ENCODE results near the gene BTBD10.

BTBD10 gene

GRCh38 chr11:13355191-13355590 is 107.8 kb downstream of the BTBD10 start:
- H3K4me3 ChIP-seq (ENCODE audit: low read depth, low read length): no peak overlapping the region
- TF ChIP-seq CTCF (IDR thresholded peaks at IDR 0.05; ENCODE audit: insufficient read depth, low read depth, low read length, missing control alignments): no peak
- no peak for DNase-seq (ENCODE audit: low read depth)

- DNase-seq (ENCODE audit: low read depth): no peak
- peak; percentile 9 for TF ChIP-seq CTCF (IDR thresholded peaks at IDR 0.05; ENCODE audit: insufficient read depth, low read depth, low read length, missing control alignments)
Observed at GRCh38 chr11:13354335-13354734, 108.7 kb downstream of the BTBD10 start.

GRCh38 chr11:13352711-13353110 is 110.3 kb downstream of the BTBD10 start:
- no peak for DNase-seq (ENCODE audit: low read depth)
- no peak for TF ChIP-seq CTCF (IDR thresholded peaks at IDR 0.05; ENCODE audit: insufficient read depth, low read depth, low read length, missing control alignments)
- H3K4me3 ChIP-seq (ENCODE audit: low read depth, low read length): no peak overlapping the region

More at GRCh38 chr11:13354335-13354734, 108.7 kb downstream of the BTBD10 start:
- no peak overlapping the region for H3K4me3 ChIP-seq (ENCODE audit: low read depth, low read length)

GRCh38 chr11:13349581-13349980 is 113.4 kb downstream of the BTBD10 start:
- no peak for DNase-seq (ENCODE audit: low read depth)
- no peak overlapping the region for H3K4me3 ChIP-seq (ENCODE audit: low read depth, low read length)
- no peak for TF ChIP-seq CTCF (IDR thresholded peaks at IDR 0.05; ENCODE audit: insufficient read depth, low read depth, low read length, missing control alignments)

- DNase-seq (ENCODE audit: low read depth): no peak
- no peak for TF ChIP-seq CTCF (IDR thresholded peaks at IDR 0.05; ENCODE audit: insufficient read depth, low read depth, low read length, missing control alignments)
Observed at GRCh38 chr11:13349046-13349445, 114.0 kb downstream of the BTBD10 start.

GRCh38 chr11:13348305-13348704 is 114.7 kb downstream of the BTBD10 start:
- peak; percentile 26 for DNase-seq (ENCODE audit: low read depth)
- no peak for TF ChIP-seq CTCF (IDR thresholded peaks at IDR 0.05; ENCODE audit: insufficient read depth, low read depth, low read length, missing control alignments)
- no peak overlapping the region for H3K4me3 ChIP-seq (ENCODE audit: low read depth, low read length)

More at GRCh38 chr11:13349046-13349445, 114.0 kb downstream of the BTBD10 start:
- H3K4me3 ChIP-seq (ENCODE audit: low read depth, low read length): no peak overlapping the region

GRCh38 chr11:13347901-13348300 is 115.1 kb downstream of the BTBD10 start:
- no peak for TF ChIP-seq CTCF (IDR thresholded peaks at IDR 0.05; ENCODE audit: insufficient read depth, low read depth, low read length, missing control alignments)
- no peak overlapping the region for H3K4me3 ChIP-seq (ENCODE audit: low read depth, low read length)
- DNase-seq (ENCODE audit: low read depth): no peak
